Caco-2 (cell line): Measurements from ENCODE around the gene PTPRN2. TPM values are rescaled to one million over a fixed set of nuclear protein-coding genes. Genes with fewer than 3 reads are reported as not detected.
A peak's percentile ranks its signal among the peaks of the same experiment; 100 is the strongest.

Experiments
- BruUV-seq: library from RNA; stranded (reverse); fragments of 400-500 nt; replicated peaks from 2 replicates; lab custom pipeline; 2021; lab: Mats Ljungman, UMichigan
- CTCF ChIA-PET: fragments of 300-600 bp; sonication (Branson Sonifier 250); formaldehyde crosslinking; loops from one replicate; lab custom pipeline; 2022; ENCODE audit warnings: antibody characterized with exemption; lab: Charles Lee
- POLR2A ChIA-PET: fragments of 300-600 bp; sonication (Branson Sonifier 250); formaldehyde crosslinking; loops from one replicate; lab custom pipeline; 2022; ENCODE audit warnings: antibody characterized with exemption; lab: Charles Lee
- DNase-seq, 2 experiments: peaks; one replicate each; pipeline versions ENCODE4 v3.0.0 to v3.0.0-alpha.2; 2020 to 2022
- H3K27me3 ChIP-seq: replicated peaks from 2 replicates; pipeline ENCODE4 v1.6.0; 2011; ENCODE audit warnings: low read length; ENCODE audit not compliant: control insufficient read depth, insufficient read depth
- H3K36me3 ChIP-seq: 2 replicates; pipeline ENCODE4 v1.5.1; 2011; ENCODE audit warnings: low read length; ENCODE audit not compliant: control insufficient read depth, insufficient read depth
- H3K4me1 ChIP-seq: fragments of 250-450 bp; sonication (Bioruptor Pico); 2 replicates; pipeline ENCODE4 v1.5.1; 2020; ENCODE audit warnings: mild to moderate bottlenecking
- H3K4me3 ChIP-seq: 2 replicates; pipeline ENCODE4 v1.5.1; 2011; ENCODE audit warnings: low read depth, mild to moderate bottlenecking, control low read depth, low read length
- H3K9me3 ChIP-seq: fragments of 250-450 bp; sonication (Bioruptor Pico); 2 replicates; pipeline ENCODE4 v1.5.1; 2020; ENCODE audit warnings: mild to moderate bottlenecking, moderate library complexity
- H3K27ac Mint-ChIP-seq: one replicate; pipeline ENCODE4 v1.8.0; 2022; ENCODE audit warnings: mixed read lengths; ENCODE audit not compliant: unreplicated experiment
- H3K27me3 Mint-ChIP-seq: one replicate; pipeline ENCODE4 v1.8.0; 2022; ENCODE audit warnings: mixed read lengths; ENCODE audit not compliant: insufficient read depth, unreplicated experiment
- H3K36me3 Mint-ChIP-seq: one replicate; pipeline ENCODE4 v1.8.0; 2022; ENCODE audit warnings: mild to moderate bottlenecking, mixed read lengths; ENCODE audit not compliant: insufficient read depth, unreplicated experiment
- H3K4me1 Mint-ChIP-seq: one replicate; pipeline ENCODE4 v1.8.0; 2022; ENCODE audit warnings: low read depth, mixed read lengths; ENCODE audit not compliant: unreplicated experiment
- H3K4me3 Mint-ChIP-seq: one replicate; pipeline ENCODE4 v1.8.0; 2022; ENCODE audit warnings: mild to moderate bottlenecking, moderate library complexity, mixed read lengths; ENCODE audit not compliant: unreplicated experiment
- H3K9me3 Mint-ChIP-seq: one replicate; pipeline ENCODE4 v1.8.0; 2022; ENCODE audit warnings: mixed read lengths; ENCODE audit not compliant: unreplicated experiment
- intact Hi-C: fragments of 100-400 bp; cut with micrococcal nuclease; formaldehyde crosslinking; loops from one replicate; pipeline ENCODE4 v1.10.0; 2022; ENCODE audit not compliant: unreplicated experiment
- total RNA-seq: library from RNA; stranded (reverse); gene quantifications from 2 replicates; pipeline ENCODE4 v1.2.3, GENCODE V29; 2022
- TF ChIP-seq, protein P1 (sequence below), 2 experiments: fragments of 200-600 bp in 1 of 2; IDR thresholded peaks; 1 replicate in 1 of 2; 2 replicates in 1 of 2; pipeline versions ENCODE4 v1.5.1 to v1.8.0; 2011 to 2022; ENCODE audit warnings: antibody characterized with exemption in 1 of 2, control low read depth in 1 of 2, inconsistent platforms in 1 of 2, low read depth in 1 of 2, low read length in 1 of 2, mild to moderate bottlenecking in 1 of 2, moderate library complexity in 1 of 2; ENCODE audit not compliant: insufficient read depth in 1 of 2, severe bottlenecking in 1 of 2, unreplicated experiment in 1 of 2

PTPRN2 gene
- total RNA-seq, 1 experiment from 2014 or later: 1.4 TPM

- peak in 1 of 2 experiments; percentile 13 for DNase-seq
- Mint-ChIP-seq H3K9me3 (peaks cover 28% of the 10 kb centered on the region), H3K27ac (no peak overlapping the region), H3K4me1 (no peaks in the 10 kb centered on the region), H3K27me3 (no peaks in the 10 kb centered on the region), H3K36me3 (no peaks in the 10 kb centered on the region), H3K4me3 (no peak overlapping the region)
- no peaks in the 10 kb centered on the region for H3K36me3 ChIP-seq
- no peaks in the 10 kb centered on the region; the same call in 1 of the 2 replicates for H3K9me3 ChIP-seq
- intact Hi-C loops: no loop called here
- TF ChIP-seq, protein P1, sequence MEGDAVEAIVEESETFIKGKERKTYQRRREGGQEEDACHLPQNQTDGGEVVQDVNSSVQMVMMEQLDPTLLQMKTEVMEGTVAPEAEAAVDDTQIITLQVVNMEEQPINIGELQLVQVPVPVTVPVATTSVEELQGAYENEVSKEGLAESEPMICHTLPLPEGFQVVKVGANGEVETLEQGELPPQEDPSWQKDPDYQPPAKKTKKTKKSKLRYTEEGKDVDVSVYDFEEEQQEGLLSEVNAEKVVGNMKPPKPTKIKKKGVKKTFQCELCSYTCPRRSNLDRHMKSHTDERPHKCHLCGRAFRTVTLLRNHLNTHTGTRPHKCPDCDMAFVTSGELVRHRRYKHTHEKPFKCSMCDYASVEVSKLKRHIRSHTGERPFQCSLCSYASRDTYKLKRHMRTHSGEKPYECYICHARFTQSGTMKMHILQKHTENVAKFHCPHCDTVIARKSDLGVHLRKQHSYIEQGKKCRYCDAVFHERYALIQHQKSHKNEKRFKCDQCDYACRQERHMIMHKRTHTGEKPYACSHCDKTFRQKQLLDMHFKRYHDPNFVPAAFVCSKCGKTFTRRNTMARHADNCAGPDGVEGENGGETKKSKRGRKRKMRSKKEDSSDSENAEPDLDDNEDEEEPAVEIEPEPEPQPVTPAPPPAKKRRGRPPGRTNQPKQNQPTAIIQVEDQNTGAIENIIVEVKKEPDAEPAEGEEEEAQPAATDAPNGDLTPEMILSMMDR (IDR thresholded peaks at IDR 0.05; ENCODE audit: insufficient read depth in 1 of 2, low read depth in 1 of 2, low read length in 1 of 2, severe bottlenecking in 1 of 2, unreplicated experiment in 1 of 2): no peak
- ChIA-PET CTCF (interaction anchor here (0.6 kb wide), 1 partner anchor 286 kb away, joined by 9 read pairs; no protein-coding TSS in a partner anchor), POLR2A (no interaction called here)
- BruUV-seq: no TSS peak
- no peak overlapping the region for H3K4me3 ChIP-seq
- no peaks in the 10 kb centered on the region for H3K4me1 ChIP-seq
- H3K27me3 ChIP-seq: no peaks in the 10 kb centered on the region
Observed at GRCh38 chr7:158272509-158273137, 315.0 kb downstream of the PTPRN2 start.

DNA sequence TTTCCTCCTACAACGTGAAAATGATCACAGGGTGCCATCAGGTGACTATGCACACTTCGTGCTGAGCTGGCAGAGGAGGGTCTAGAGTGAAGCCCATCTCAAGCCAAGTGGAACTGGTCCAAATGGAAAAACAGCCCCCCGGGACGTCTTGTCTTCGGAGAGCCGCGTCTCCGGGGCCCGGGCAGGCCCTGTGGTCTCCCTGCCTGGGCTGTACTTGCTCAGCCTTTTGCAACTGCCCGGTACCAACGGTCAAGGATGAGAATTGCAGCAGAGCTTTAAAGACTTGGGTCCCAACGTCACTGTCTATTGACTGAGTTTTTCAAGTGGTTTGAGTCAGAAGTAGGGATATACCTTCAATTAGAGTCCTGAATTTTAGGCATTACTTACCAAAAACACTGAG lies 315.5 kb downstream of the PTPRN2 start:
- H3K36me3 ChIP-seq: no peaks in the 10 kb centered on the region
- CTCF ChIA-PET: interaction anchor here (0.6 kb wide), 1 partner anchor 285 kb away, joined by 9 read pairs; no protein-coding TSS in a partner anchor
- peak in 1 of 2 experiments; percentile 8 for DNase-seq
- TF ChIP-seq, protein P1 (IDR thresholded peaks at IDR 0.05; ENCODE audit: insufficient read depth in 1 of 2, low read depth in 1 of 2, low read length in 1 of 2, severe bottlenecking in 1 of 2, unreplicated experiment in 1 of 2): no peak
- POLR2A ChIA-PET: no interaction called here
- intact Hi-C loops: no loop called here
- H3K4me3 ChIP-seq: no peak overlapping the region
- Mint-ChIP-seq H3K27me3 (no peaks in the 10 kb centered on the region), H3K4me3 (no peak overlapping the region), H3K4me1 (no peaks in the 10 kb centered on the region), H3K9me3 (peaks cover 28% of the 10 kb centered on the region), H3K27ac (no peak overlapping the region), H3K36me3 (no peaks in the 10 kb centered on the region)
- no peaks in the 10 kb centered on the region for H3K4me1 ChIP-seq
- H3K27me3 ChIP-seq: no peaks in the 10 kb centered on the region
- BruUV-seq: no TSS peak
- H3K9me3 ChIP-seq: no peaks in the 10 kb centered on the region; the same call in 1 of the 2 replicates

DNA sequence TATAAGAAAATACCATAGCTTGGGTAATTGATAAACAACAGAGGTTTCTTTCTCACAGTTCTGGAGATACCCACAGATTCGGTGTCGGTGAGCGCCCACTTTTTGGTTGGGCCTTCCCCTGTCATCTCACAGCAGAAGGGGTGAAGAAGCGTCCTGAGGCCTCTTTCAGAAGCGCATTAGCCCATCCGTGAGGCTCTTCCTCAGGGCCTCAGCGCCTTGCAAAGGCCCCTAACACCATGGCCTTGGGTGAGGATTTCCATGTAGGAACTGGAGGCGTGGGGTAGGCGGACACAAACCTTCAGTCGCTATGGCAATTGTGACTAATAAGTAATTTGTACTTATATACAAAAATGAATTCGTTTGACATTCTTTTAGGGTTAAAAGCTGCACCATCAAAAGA lies 316.0 kb downstream of the PTPRN2 start:
- H3K9me3 Mint-ChIP-seq: peaks cover 28% of the 10 kb centered on the region
- ChIA-PET CTCF (interaction anchor here (0.6 kb wide), 1 partner anchor 285 kb away, joined by 9 read pairs; no protein-coding TSS in a partner anchor), POLR2A (no interaction called here)
- Histone ChIP-seq H3K9me3 (no peaks in the 10 kb centered on the region; the same call in 1 of the 2 replicates), H3K4me3 (no peak overlapping the region), H3K27me3 (no peaks in the 10 kb centered on the region), H3K4me1 (no peaks in the 10 kb centered on the region), H3K36me3 (no peaks in the 10 kb centered on the region)
- TF ChIP-seq, protein P1 (IDR thresholded peaks at IDR 0.05; ENCODE audit: insufficient read depth in 1 of 2, low read depth in 1 of 2, low read length in 1 of 2, severe bottlenecking in 1 of 2, unreplicated experiment in 1 of 2): no peak
- no peak overlapping the region for H3K4me3 Mint-ChIP-seq
- no TSS peak for BruUV-seq
- H3K27me3 Mint-ChIP-seq: no peaks in the 10 kb centered on the region
- peak in 1 of 2 experiments; percentile 3 for DNase-seq
- intact Hi-C loops: no loop called here
- H3K36me3 Mint-ChIP-seq: no peaks in the 10 kb centered on the region
- no peaks in the 10 kb centered on the region for H3K4me1 Mint-ChIP-seq
- no peak overlapping the region for H3K27ac Mint-ChIP-seq
